ENCODE data around the gene PRADC1. TPM values are rescaled to one million over a fixed set of nuclear protein-coding genes. Genes with fewer than 3 reads are reported as not detected.

The PRADC1 gene
- total and polyA plus RNA-seq, 2 donors (not counting 1 experiment from before 2014, with no cell fraction given): 11.7 to 12.3 TPM

GRCh38 chr2:73225513-73226360 lies 7.3 kb downstream of the PRADC1 start:
- Histone ChIP-seq H3K27me3 (ENCODE audit: control insufficient read depth, insufficient read depth, low read length) (no peaks in the 10 kb centered on the region), H3K4me2 (ENCODE audit: extremely low read depth, insufficient read depth, low read length) (no peak overlapping the region), H2AFZ (ENCODE audit: low read length) (no peak overlapping the region), H3K4me1 (ENCODE audit: control insufficient read depth, extremely low read depth, insufficient read depth, low read length) (no peaks in the 10 kb centered on the region), H3K9me3 (ENCODE audit: control insufficient read depth, insufficient read depth, low read depth, low read length) (no peaks in the 10 kb centered on the region), H3K9ac (ENCODE audit: insufficient read depth, low read length) (no peak overlapping the region), H3K79me2 (ENCODE audit: control insufficient read depth, insufficient read depth, low read length) (no peaks in the 10 kb centered on the region), H3K27ac (ENCODE audit: insufficient read depth, low read length) (no peak overlapping the region), H3K4me3 (replicated peaks in 1 of 4; ENCODE audit: control extremely low read depth in 1 of 4, insufficient read depth in 1 of 4, low read depth in 3 of 4, low read length in 4 of 4) (no peak overlapping the region), H3K36me3 (ENCODE audit: control insufficient read depth, insufficient read depth, low read length) (peaks cover 12% of the 10 kb centered on the region), H4K20me1 (ENCODE audit: control insufficient read depth, extremely low read depth, insufficient read depth, low read length) (no peaks in the 10 kb centered on the region)
- TF ChIP-seq EZH2 (IDR thresholded peaks at IDR 0.05; ENCODE audit: low read length, missing control alignments) (no peak), CTCF (conservative IDR thresholded peaks at IDR 0.05 in 1 of 2, IDR thresholded peaks at IDR 0.05 in 1 of 2; ENCODE audit: low read depth in 1 of 2, low read length in 2 of 2) (no peak)
- no peak for DNase-seq (ENCODE audit: low read depth in 2 of 2)

GRCh38 chr2:73223821-73224220 lies 9.2 kb downstream of the PRADC1 start:
- H3K9ac ChIP-seq (ENCODE audit: insufficient read depth, low read length): no peak overlapping the region
- no peaks in the 10 kb centered on the region for H4K20me1 ChIP-seq (ENCODE audit: control insufficient read depth, extremely low read depth, insufficient read depth, low read length)
- no peak overlapping the region for H3K4me3 ChIP-seq (replicated peaks in 1 of 4; ENCODE audit: control extremely low read depth in 1 of 4, insufficient read depth in 1 of 4, low read depth in 3 of 4, low read length in 4 of 4)
- H3K27ac ChIP-seq (ENCODE audit: insufficient read depth, low read length): no peak overlapping the region
- DNase-seq (ENCODE audit: low read depth in 2 of 2): no peak
- TF ChIP-seq EZH2 (IDR thresholded peaks at IDR 0.05; ENCODE audit: low read length, missing control alignments) (no peak), CTCF (conservative IDR thresholded peaks at IDR 0.05 in 1 of 2, IDR thresholded peaks at IDR 0.05 in 1 of 2; ENCODE audit: low read depth in 1 of 2, low read length in 2 of 2) (no peak)
- peaks cover 12% of the 10 kb centered on the region for H3K36me3 ChIP-seq (ENCODE audit: control insufficient read depth, insufficient read depth, low read length)
- H3K27me3 ChIP-seq (ENCODE audit: control insufficient read depth, insufficient read depth, low read length): no peaks in the 10 kb centered on the region
- H3K9me3 ChIP-seq (ENCODE audit: control insufficient read depth, insufficient read depth, low read depth, low read length): no peaks in the 10 kb centered on the region
- no peaks in the 10 kb centered on the region for H3K79me2 ChIP-seq (ENCODE audit: control insufficient read depth, insufficient read depth, low read length)
- H2AFZ ChIP-seq (ENCODE audit: low read length): no peak overlapping the region
- no peak overlapping the region for H3K4me2 ChIP-seq (ENCODE audit: extremely low read depth, insufficient read depth, low read length)
- no peaks in the 10 kb centered on the region for H3K4me1 ChIP-seq (ENCODE audit: control insufficient read depth, extremely low read depth, insufficient read depth, low read length)

- H4K20me1 ChIP-seq (ENCODE audit: control insufficient read depth, extremely low read depth, insufficient read depth, low read length): no peaks in the 10 kb centered on the region
- H3K27ac ChIP-seq (ENCODE audit: insufficient read depth, low read length): no peak overlapping the region
- TF ChIP-seq EZH2 (IDR thresholded peaks at IDR 0.05; ENCODE audit: low read length, missing control alignments) (no peak), CTCF (conservative IDR thresholded peaks at IDR 0.05 in 1 of 2, IDR thresholded peaks at IDR 0.05 in 1 of 2; ENCODE audit: low read depth in 1 of 2, low read length in 2 of 2) (no peak)
- no peak overlapping the region for H2AFZ ChIP-seq (ENCODE audit: low read length)
- H3K36me3 ChIP-seq (ENCODE audit: control insufficient read depth, insufficient read depth, low read length): peaks cover 4% of the 10 kb centered on the region
- H3K9ac ChIP-seq (ENCODE audit: insufficient read depth, low read length): no peak overlapping the region
- no peak overlapping the region for H3K4me2 ChIP-seq (ENCODE audit: extremely low read depth, insufficient read depth, low read length)
- no peaks in the 10 kb centered on the region for H3K4me1 ChIP-seq (ENCODE audit: control insufficient read depth, extremely low read depth, insufficient read depth, low read length)
- no peaks in the 10 kb centered on the region for H3K27me3 ChIP-seq (ENCODE audit: control insufficient read depth, insufficient read depth, low read length)
- peak; percentile 8 to 30 for DNase-seq (ENCODE audit: low read depth in 2 of 2)
- H3K4me3 ChIP-seq (replicated peaks in 1 of 4; ENCODE audit: control extremely low read depth in 1 of 4, insufficient read depth in 1 of 4, low read depth in 3 of 4, low read length in 4 of 4): no peak overlapping the region
- H3K79me2 ChIP-seq (ENCODE audit: control insufficient read depth, insufficient read depth, low read length): peaks cover 16% of the 10 kb centered on the region
- no peaks in the 10 kb centered on the region for H3K9me3 ChIP-seq (ENCODE audit: control insufficient read depth, insufficient read depth, low read depth, low read length)
Observed at GRCh38 chr2:73218298-73218697, 14.7 kb downstream of the PRADC1 start.

Measured in fibroblast of lung (primary cell).